Kidney tubule cell (primary cell): ENCODE data around the gene NRL.

Experiments used
- DNase-seq: peaks from one replicate; pipeline ENCODE4 v3.0.0-alpha.2; 2018; ENCODE audit warnings: low spot score

The NRL gene

DNA sequence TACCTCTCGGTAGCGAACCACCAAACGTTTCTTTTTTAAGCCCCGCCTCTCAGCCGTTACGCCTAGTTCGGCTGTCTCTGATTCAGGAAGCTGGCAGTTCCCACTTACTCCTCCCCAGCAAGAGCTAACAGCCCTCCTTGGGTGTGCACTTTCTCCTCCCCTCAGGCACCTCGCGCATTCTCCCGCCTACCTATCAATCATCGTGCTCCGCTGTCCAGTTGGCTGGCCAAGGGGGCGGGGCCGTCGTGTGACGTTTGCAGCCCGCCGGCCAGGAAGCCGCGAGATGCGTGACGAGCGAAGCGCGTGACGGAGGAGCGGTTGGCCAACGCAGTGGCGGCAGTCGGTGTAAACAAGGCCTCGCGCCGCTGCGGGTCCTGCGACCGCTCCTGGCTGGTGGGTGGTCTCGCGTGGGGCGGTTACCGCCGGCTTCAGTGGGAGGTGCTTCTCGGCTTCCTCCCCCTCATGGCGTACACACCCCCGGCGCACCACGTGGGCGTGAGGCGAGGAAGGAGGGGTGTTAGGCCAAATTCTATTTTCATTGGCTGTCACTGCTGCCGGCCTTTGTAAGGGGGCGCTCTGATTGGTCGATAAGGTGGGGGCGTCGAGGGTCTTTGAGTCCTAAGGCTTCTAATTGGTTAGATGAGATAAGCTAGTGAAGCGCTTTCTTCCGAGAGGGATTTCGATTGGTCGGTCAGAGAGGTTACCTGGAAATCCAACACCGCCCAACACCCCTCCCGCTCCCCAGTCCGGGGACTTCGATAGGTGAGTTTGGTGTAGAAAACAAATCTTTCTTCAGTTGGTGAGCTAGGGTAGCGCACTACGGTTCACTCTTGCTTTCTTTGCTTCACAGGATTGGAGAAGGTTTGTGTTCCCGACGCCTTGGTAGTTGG lies at the start of gene NRL, which contains the start of gene DCAF11:
NRL (minus strand) TSS at position 418 of the 890 bp plus-strand sequence. CDS start 32,101 bp downstream, outside the sequence.
DCAF11 (plus strand) TSS at position 246 of the 890 bp plus-strand sequence. CDS start 818 bp downstream, outside the sequence.
- DNase-seq: peak; percentile 100

GRCh38 chr14:24162093-24162492 lies 47.3 kb upstream of the NRL start:
- no peak for DNase-seq

DNA sequence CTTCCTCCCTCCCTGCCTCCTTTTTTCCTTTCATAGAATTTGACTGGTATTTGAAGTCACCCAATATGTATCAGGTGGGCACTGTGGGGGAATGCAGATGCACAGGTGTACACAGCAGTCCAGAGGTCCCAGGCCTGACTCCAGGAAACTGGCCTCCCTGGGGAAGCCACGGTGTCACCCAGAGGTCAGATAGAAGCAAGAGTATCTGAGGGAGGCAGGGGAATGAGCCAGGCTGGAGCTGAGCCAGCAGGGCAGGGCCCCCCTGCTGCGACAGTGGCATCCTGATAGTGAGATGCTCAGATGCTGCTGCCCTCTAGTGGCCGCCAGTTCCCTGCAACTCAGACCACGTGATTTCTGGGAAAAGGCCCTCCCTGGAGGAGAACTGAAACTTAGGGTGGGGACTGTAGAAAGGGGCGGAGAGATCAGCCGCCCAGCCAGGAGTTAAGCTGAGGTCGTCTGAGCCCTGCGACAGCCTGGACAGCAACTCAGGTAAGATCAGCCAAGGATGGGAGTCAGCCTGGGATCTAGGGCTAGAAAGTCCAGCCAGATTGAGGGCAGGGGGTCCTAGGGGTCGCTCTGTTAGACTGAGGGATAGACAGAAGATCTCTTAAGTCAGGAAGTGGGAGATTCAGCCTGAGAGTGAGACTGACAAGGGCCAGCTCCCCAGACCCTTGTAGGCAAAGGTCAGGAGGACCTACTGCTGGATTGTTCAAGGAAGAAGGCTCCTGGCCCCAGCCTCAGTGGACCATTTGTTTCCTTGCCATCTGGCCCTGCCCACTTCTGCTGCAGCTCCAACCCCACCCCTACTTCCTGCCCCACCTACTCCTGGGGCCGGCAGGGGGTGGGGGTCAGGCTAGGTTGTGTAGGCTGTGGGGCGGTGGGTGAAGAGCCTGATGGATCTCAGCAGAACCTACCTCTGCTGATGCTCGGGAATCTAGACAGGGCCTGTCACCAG lies 46.4 kb upstream of the NRL start, which contains the start of gene IRF9:
IRF9 (plus strand) TSS at position 416 of the 955 bp plus-strand sequence. CDS start 880 bp downstream, outside the sequence.
- peak; percentile 97 for DNase-seq

DNA sequence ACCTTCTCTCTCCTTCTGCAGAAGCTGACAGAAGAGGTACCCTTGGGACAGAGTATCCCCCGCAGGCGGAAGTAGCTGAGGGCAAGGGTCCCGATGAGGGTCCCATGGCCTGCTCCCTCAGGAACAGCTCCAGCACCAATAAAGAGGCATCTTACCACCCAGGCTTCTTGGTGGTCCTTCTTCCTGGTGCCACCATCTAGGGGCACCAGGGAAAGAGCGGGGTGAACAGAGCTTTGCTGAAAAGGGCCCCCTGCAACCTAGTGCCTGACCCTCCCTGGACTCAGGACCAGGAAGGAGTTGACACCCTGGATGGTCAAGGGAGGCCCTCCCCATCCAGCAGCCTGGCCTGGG lies 45.7 kb upstream of the NRL start:
- DNase-seq: no peak

DNA sequence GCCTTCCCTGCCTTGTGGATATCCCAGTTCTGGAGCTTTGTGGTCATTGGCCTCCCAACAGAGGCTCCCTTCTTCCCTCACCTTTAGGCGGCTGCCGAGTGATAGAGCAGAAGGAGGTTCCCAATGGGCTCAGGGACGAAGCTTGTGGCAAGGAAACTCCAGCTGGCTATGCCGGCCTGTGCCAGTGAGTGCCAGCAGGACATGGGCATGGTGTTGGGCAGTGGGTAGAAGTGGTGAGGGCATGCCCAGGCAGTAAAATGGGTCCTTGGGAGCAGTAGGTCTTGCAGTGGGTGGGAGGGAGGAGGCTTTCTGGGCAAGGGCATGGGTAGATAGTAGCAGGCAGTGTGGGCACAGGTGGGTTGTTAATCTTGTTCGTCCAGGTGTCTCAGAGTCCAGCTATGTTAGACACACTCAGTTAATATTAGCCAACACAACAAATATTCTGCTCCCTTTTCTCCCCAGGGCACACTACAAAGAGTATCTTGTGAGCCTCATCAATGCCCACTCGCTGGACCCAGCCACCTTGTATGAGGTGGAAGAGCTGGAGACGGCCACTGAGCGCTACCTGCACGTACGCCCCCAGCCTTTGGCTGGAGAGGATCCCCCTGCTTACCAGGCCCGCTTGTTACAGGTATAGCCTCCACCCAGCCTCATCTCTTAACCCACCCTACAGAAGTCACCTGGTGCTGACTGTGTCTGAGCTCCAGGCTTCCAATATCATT lies 45.2 kb upstream of the NRL start:
- DNase-seq: no peak

DNA sequence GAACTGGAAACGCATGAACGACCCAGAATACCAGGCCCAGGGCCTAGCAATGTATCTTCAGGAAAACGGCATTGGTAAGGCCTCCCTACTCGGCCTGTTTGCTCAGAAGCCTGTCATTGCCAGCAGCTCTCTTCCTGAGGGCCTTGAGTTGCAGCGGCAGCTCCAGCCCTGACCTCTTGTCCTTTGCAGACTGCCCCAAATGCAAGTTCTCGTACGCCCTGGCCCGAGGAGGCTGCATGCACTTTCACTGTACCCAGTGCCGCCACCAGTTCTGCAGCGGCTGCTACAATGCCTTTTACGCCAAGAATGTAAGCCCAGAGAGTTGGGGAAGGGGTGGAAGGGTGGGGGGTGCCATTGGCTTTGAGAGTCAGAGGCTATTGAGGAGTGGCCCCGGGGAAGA lies 42.6 kb upstream of the NRL start:
- no peak for DNase-seq

DNA sequence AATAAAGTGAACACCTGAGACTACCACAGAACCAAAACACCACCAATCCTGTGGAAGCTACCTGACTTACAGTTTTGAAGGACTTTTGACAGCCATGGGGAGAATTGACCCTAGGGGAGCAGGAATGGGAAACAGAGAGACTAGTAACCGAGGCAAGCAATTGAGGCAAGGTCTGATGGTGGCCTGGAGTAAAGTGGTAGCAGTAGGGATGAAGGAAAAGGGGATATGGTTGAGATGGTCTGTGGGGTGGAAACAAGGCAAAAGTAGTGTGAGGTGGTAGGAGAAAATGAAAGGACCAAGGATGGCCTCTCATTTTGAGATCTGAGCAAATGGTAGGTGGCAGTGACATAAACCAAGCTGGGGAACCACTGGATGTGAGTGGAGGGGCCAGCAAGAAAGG lies 42.1 kb upstream of the NRL start:
- no peak for DNase-seq

GRCh38 chr14:24155100-24155499 lies 40.4 kb upstream of the NRL start:
- no peak for DNase-seq

- DNase-seq: no peak
Measured at GRCh38 chr14:24151404-24152080, 36.8 kb upstream of the NRL start.

DNA sequence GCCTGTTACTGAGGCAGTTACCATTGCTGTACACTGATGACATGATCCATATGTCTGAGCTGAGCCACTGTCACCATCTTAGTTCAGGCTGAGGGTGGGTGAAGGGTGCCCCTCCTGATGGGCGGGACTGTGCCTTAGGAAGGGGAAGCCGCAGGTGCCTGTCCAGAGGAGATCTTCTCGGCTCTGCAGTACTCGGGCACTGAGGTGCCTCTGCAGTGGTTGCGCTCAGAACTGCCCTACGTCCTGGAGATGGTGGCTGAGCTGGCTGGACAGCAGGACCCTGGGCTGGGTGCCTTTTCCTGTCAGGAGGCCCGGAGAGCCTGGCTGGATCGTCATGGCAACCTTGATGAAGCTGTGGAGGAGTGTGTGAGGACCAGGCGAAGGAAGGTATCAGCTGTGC lies 36.2 kb upstream of the NRL start:
- DNase-seq: no peak

DNA sequence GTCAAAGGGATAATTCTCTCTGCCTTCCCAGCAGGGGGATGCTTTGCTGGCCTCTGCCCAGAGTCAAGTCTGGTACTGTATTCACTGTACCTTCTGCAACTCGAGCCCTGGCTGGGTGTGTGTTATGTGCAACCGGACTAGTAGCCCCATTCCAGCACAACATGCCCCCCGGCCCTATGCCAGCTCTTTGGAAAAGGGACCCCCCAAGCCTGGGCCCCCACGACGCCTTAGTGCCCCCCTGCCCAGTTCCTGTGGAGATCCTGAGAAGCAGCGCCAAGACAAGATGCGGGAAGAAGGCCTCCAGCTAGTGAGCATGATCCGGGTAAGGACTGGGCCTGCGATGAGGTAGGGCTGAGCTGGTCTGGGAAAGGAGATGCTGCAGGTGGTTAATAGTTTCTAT lies 35.8 kb upstream of the NRL start:
- DNase-seq: no peak

- no peak for DNase-seq
Measured at GRCh38 chr14:24150061-24150460, 35.3 kb upstream of the NRL start.

DNA sequence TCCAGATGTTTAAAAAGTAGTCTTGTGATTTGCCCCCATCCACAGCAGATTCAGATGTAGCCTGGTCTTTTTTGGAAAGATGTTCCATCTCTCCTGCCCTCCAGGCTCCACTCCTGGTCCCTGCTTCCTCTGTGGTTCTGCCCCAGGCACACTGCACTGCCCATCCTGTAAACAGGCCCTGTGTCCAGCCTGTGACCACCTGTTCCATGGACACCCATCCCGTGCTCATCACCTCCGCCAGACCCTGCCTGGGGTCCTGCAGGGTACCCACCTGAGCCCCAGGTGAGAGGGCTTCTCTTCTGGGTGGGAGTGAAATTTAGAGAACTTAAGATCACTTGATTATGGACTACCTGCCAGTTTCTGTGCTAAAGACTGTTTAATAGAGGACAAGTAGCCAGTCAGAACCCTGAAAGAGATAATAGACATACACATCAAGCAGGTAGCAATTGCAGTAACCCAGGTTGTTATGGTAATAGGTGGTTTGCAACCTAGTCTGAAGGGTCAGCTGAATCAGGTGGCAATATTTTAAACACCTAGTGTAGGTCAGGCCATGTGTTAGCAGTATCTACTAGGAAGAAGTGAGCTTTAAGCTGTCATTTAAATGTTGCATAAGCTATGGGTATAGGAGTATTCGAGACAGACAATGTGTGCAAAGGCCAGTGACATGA lies 34.7 kb upstream of the NRL start:
- DNase-seq: no peak

GRCh38 chr14:24147761-24148428 lies 33.1 kb upstream of the NRL start:
- DNase-seq: no peak

DNA sequence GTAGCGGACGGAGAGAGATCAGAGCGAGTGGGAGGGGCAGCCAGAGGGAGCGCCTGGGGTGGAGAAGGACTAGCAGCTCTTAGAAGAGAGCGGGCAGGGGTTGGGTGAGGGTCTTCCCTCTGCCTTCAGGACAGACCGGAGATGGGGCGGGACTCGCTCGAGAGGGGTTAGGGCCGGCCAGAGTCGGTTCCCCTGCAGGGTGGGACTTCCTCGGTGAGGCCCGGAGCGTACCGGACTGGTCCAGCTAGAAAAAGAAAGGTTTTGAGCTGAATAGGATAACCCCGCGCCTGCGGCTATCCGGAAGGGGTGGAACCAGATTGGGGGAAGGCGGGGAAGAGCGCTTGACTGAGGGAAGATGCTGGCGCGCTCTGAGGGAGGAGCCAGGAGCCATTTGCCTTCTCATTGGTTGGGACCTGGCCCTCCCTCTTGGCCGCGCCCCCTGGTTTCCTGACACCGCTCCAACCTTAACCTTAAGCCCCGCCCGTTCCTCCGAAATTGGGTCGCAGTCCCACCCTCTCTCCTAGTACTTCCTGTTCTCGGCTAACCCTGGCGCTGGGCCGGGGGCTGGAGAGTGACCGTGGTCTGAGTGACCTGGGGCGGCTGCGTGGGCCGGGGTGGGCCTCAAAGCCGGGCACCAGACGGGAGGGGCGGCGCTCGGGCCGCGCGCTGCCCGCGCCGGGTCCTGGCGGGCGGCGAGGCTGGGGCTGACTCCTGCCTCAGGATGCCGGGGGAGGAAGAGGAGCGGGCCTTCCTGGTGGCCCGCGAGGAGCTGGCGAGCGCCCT lies 32.4 kb upstream of the NRL start, which contains the start of gene RNF31:
RNF31 (plus strand) TSS at position 521 of the 783 bp plus-strand sequence; CDS start at position 722, 201 bp downstream.
- DNase-seq: peak; percentile 98

DNA sequence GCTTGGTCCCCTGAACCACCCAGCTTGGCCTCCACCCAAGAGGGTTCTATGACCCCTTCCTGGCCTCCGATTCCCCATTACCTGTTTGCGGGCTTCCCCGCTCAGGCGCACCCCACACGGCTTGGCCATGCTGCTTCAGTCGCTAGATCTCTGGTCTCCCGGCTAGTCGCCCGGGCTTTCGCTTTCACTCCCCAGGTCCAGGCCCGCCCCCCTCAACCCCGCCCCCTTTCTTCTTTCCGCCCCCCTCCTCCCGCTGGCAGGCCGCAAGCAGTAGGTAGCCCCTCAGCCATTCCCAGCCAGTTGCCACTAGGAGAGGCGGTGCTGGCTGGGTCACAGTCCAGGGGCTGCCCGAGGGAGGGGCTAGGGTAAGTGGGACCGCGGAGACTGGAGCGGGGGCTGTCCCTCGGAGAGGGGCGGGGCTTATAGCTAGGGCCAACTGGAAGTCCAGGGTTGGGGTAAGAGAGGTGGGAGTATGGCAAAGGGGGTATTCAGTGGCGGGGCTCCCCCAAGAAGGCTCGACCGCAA lies 31.8 kb upstream of the NRL start, which contains the start of gene PSME2:
PSME2 (minus strand) TSS at position 158 of the 525 bp plus-strand sequence; CDS start at position 129, 29 bp downstream.
- DNase-seq: peak; percentile 99

DNA sequence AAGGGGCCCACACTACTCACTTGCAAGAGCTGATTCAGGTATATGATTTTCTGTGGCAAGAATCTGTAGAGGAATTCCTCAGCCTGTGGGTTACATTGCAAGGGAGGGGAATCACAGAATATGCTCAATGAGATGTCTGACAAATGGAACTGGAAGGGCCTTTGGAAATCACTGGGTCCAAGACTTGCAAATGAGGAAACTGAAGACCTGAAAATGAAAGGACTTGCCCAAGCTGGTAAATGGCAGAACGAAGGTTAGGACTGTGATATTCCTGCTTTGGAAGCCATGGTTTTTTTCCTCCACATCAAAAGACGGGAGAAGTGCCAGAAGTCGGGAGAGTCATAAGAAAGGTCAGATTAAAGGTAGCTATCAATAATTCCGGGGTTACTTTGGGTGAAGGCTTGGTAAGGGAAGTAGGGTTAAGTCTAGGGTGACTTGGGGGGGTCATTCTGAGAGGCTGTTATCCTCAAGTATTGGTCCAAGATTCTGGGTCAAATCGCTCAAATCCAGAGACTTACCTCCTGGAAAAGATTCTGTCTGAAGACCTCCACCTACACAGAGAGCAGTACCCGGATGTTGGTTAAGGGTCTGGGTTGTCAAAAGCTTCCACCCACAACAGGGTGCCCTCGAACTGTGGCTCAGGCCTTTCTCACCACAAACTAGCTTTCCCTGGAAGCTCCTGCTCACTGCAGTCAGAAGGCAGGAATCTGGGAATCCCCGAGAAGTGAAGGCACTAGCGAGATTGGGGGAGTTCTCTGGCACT lies 31.1 kb upstream of the NRL start:
- peak; percentile 46 for DNase-seq

- no peak for DNase-seq
Measured at GRCh38 chr14:24145219-24145618, 30.5 kb upstream of the NRL start.
